ENCODE results near the gene DMPK. TPM values are rescaled to one million over a fixed set of nuclear protein-coding genes. Genes with fewer than 3 reads are reported as not detected.

Gene DMPK
- total RNA-seq, 2 experiments from 2014 or later, result 14.9 to 34.7 TPM

GRCh38 chr19:45780146-45780447, 2.2 kb downstream of the DMPK start:
- ChIA-PET CTCF (ENCODE audit: unreplicated experiment) (no interaction called here), POLR2A (no interaction called here)
- H3K36me3 ChIP-seq (ENCODE audit: insufficient read depth, low read length), result peaks cover 7% of the 10 kb centered on the region; the same call in 1 of the 2 replicates
- no peak overlapping the region for H3K27ac ChIP-seq (ENCODE audit: low read depth, low read length, poor library complexity, severe bottlenecking)
- no peaks in the 10 kb centered on the region for H3K79me2 ChIP-seq (ENCODE audit: insufficient read depth, low read depth, low read length)
- TF ChIP-seq, protein P1, sequence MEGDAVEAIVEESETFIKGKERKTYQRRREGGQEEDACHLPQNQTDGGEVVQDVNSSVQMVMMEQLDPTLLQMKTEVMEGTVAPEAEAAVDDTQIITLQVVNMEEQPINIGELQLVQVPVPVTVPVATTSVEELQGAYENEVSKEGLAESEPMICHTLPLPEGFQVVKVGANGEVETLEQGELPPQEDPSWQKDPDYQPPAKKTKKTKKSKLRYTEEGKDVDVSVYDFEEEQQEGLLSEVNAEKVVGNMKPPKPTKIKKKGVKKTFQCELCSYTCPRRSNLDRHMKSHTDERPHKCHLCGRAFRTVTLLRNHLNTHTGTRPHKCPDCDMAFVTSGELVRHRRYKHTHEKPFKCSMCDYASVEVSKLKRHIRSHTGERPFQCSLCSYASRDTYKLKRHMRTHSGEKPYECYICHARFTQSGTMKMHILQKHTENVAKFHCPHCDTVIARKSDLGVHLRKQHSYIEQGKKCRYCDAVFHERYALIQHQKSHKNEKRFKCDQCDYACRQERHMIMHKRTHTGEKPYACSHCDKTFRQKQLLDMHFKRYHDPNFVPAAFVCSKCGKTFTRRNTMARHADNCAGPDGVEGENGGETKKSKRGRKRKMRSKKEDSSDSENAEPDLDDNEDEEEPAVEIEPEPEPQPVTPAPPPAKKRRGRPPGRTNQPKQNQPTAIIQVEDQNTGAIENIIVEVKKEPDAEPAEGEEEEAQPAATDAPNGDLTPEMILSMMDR (conservative IDR thresholded peaks at IDR 0.05; ENCODE audit: low read length), result no peak
- no peak for TF ChIP-seq EZH2phosphoT487 (IDR thresholded peaks at IDR 0.05; ENCODE audit: borderline replicate concordance, low read depth, low read length)
- BruUV-seq (replicated peaks), result no TSS peak
- no peak for DNase-seq (ENCODE audit: low spot score)
- no peaks in the 10 kb centered on the region; the same call in 1 of the 2 replicates for H4K20me1 ChIP-seq (ENCODE audit: insufficient read depth, low read length)
- no peaks in the 10 kb centered on the region for H3K9me2 ChIP-seq (ENCODE audit: insufficient read depth, low read length)
- H3K9me3 ChIP-seq (ENCODE audit: low read length), result no peaks in the 10 kb centered on the region
- H3K4me2 ChIP-seq (ENCODE audit: low read length), result no peak overlapping the region
- intact Hi-C loops (cut with micrococcal nuclease; ENCODE audit: unreplicated experiment), result no loop called here
- H2AFZ ChIP-seq (ENCODE audit: low read length), result no peak overlapping the region
- peaks cover 12% of the 10 kb centered on the region for H3K4me1 ChIP-seq (ENCODE audit: insufficient read depth, low read length, poor library complexity, severe bottlenecking)
- no peak overlapping the region for H3K4me3 ChIP-seq (ENCODE audit: low read depth, low read length, poor library complexity, severe bottlenecking)

DNA sequence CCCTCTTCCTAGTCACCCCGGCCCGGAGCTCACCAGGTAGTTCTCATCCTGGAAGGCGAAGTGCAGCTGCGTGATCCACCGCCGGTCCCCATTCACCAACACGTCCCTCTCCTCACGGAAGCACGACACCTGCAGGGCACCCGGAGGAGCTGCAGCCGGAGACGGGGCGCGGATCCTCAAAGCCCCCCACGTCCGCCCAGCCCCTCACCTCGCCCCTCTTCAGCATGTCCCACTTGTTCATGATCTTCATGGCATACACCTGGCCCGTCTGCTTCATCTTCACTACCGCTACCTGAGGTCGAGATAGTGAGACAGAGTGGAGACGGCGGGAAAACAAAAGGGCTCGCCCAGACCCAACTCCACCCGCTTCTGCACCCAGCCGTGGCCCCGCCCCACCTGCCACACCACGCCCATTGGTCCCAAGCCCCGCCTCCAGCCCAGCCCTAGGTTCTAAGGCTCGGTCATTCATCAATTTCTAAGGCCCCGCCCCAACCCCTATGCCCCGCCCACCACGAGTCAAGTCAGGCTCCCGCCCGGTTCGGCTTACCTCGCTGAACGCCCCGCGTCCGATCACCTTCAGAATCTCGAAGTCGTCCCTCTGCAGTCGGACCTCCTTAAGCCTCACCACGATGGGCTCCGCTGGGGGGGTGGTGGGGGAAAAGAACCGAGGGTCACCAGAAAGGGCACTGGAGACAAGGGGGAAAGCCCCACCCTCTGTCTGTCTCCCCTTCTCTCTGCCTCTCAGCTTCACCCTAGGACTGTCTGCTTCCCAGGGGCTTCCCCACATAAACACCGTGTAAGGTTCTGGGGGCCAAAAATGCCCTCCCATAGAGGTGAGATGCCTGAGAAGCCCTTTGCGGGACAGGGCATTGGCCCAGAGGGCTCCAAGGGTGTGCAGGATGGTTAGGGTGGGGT, 2.8 kb downstream of the DMPK start:
- Histone ChIP-seq H3K9me2 (ENCODE audit: insufficient read depth, low read length) (no peaks in the 10 kb centered on the region), H2AFZ (ENCODE audit: low read length) (no peak overlapping the region), H3K4me2 (ENCODE audit: low read length) (peak overlapping the region; percentile 67), H3K27ac (ENCODE audit: low read depth, low read length, poor library complexity, severe bottlenecking) (no peak overlapping the region), H3K4me3 (ENCODE audit: low read depth, low read length, poor library complexity, severe bottlenecking) (peak overlapping the region; percentile 51), H3K9me3 (ENCODE audit: low read length) (no peaks in the 10 kb centered on the region), H3K36me3 (ENCODE audit: insufficient read depth, low read length) (peaks cover 7% of the 10 kb centered on the region; the same call in 1 of the 2 replicates), H3K4me1 (ENCODE audit: insufficient read depth, low read length, poor library complexity, severe bottlenecking) (peaks cover 12% of the 10 kb centered on the region), H4K20me1 (ENCODE audit: insufficient read depth, low read length) (no peaks in the 10 kb centered on the region; the same call in 1 of the 2 replicates), H3K79me2 (ENCODE audit: insufficient read depth, low read depth, low read length) (no peaks in the 10 kb centered on the region)
- intact Hi-C loops (cut with micrococcal nuclease; ENCODE audit: unreplicated experiment), result loop anchor here (1.0 kb wide), 1 partner anchor 9 kb away; no protein-coding TSS in a partner anchor
- DNase-seq (ENCODE audit: low spot score), result peak; percentile 86
- CTCF ChIA-PET (ENCODE audit: unreplicated experiment), result interaction anchor here (0.6 to 1.1 kb wide), 2 partner anchors 10 to 52 kb away, joined by 3 read pairs; partner anchors contain the start of gene SIX5
- TF ChIP-seq, protein P1 (conservative IDR thresholded peaks at IDR 0.05; ENCODE audit: low read length), result peak; percentile 90
- no peak for TF ChIP-seq EZH2phosphoT487 (IDR thresholded peaks at IDR 0.05; ENCODE audit: borderline replicate concordance, low read depth, low read length)
- no TSS peak for BruUV-seq (replicated peaks)
- POLR2A ChIA-PET, result interaction anchor here (0.5 to 0.6 kb wide), 2 partner anchors 49 to 114 kb away, joined by 3 to 6 read pairs; no protein-coding TSS in a partner anchor
